Measurements from ENCODE around the gene CCDC33. TPM values are rescaled to one million over a fixed set of nuclear protein-coding genes. Genes with fewer than 3 reads are reported as not detected.

CCDC33 gene
- total RNA-seq, 4 donors from 2014 or later, result 1.4 to 2.8 (median 1.7) TPM

DNA sequence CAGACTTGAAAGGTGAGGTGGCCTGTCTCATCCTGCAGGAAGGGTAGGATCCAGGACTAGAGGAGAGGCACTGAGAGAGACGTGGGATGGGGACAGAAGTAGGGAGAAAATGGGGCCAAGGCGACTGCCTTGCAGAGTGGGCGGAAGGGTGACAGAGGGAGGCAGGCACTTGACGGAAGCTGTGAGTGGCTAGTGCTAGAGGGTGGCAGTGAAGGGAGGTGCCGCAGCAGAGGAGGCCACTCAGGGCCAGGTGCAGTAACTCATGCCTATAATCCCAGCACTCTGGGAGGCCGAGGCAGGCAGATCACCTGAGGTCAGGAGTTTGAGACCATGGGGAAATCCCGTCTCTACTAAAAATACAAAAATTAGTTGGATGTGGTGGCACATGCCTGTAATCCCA lies 7.3 kb downstream of the CCDC33 start:
- TF ChIP-seq POLR2A (IDR thresholded peaks at IDR 0.05), result no peak
- TF ChIP-seq, protein P1, sequence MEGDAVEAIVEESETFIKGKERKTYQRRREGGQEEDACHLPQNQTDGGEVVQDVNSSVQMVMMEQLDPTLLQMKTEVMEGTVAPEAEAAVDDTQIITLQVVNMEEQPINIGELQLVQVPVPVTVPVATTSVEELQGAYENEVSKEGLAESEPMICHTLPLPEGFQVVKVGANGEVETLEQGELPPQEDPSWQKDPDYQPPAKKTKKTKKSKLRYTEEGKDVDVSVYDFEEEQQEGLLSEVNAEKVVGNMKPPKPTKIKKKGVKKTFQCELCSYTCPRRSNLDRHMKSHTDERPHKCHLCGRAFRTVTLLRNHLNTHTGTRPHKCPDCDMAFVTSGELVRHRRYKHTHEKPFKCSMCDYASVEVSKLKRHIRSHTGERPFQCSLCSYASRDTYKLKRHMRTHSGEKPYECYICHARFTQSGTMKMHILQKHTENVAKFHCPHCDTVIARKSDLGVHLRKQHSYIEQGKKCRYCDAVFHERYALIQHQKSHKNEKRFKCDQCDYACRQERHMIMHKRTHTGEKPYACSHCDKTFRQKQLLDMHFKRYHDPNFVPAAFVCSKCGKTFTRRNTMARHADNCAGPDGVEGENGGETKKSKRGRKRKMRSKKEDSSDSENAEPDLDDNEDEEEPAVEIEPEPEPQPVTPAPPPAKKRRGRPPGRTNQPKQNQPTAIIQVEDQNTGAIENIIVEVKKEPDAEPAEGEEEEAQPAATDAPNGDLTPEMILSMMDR (IDR thresholded peaks at IDR 0.05), result no peak
- Histone ChIP-seq H3K9me3 (no peaks in the 10 kb centered on the region), H3K36me3 (no peaks in the 10 kb centered on the region), H3K4me3 (no peak overlapping the region), H3K27ac (no peak overlapping the region), H3K4me1 (no peaks in the 10 kb centered on the region), H3K27me3 (peaks cover 0 to 7% of the 10 kb centered on the region in 2 donors)
- intact Hi-C loops (cut with DNase I; ENCODE audit: low total_unique reads), result no loop called here
- DNase-seq, result no peak

DNA sequence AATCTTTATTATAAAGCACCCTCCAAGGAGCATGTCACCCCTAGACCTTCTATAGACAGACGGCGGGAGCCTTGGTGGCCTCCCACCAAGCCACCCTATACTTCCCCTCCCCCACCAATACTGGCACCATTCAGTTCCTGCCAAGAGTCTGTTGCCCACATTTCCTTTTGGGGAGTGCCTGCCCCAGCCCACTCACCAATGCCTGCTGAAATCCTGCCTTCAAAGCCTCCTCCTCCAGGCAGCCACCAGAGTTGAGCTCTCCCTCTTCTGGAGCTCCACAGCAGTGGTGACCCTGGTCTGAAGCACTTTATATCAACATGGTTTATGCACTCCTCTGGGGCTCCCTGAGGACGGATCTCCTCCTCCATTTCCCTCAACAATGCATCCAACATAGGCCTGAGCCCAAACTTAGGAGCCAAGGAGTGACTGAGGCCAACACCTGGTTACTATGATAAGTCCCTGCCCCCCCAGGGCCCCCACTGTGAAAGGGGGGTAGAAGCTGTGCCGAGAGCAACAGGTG lies 8.8 kb downstream of the CCDC33 start:
- Histone ChIP-seq H3K36me3 (no peaks in the 10 kb centered on the region), H3K9me3 (no peaks in the 10 kb centered on the region), H3K4me1 (no peaks in the 10 kb centered on the region), H3K27me3 (peaks cover 0 to 7% of the 10 kb centered on the region in 2 donors), H3K27ac (no peak overlapping the region), H3K4me3 (no peak overlapping the region)
- no peak for DNase-seq
- no peak for TF ChIP-seq POLR2A (IDR thresholded peaks at IDR 0.05)
- TF ChIP-seq, protein P1 (IDR thresholded peaks at IDR 0.05), result no peak
- intact Hi-C loops (cut with DNase I; ENCODE audit: low total_unique reads), result no loop called here

DNA sequence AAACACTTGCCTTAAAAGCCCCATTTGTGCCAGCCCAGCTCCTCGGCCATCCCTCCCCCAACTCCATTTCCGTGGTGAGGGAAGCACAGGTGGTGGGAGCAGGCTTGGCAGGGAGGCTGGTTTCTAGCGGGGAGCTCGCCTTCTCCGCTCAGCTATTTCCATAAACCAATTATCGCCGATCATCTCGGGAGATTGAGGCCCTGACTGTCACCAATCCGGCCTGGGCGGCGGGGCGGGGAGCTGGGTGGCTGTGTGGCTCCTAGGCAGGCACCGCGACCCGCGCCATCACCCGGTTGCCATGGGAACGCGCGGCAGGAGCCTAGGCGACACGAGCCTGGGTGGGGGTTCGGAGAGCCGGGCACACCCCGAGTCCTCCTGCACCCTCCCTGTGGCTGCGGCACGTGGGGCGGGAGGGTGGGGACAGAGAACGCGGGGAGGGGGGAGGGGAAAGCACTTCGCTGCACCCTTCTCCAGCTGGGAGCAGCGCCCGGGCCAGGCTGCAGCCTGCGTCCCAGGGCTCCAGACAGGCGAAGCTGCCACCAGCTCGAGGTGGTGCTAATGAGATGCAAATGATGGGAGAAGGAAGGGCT lies 9.3 kb downstream of the CCDC33 start:
- TF ChIP-seq POLR2A (IDR thresholded peaks at IDR 0.05), result no peak
- TF ChIP-seq, protein P1 (IDR thresholded peaks at IDR 0.05), result no peak
- intact Hi-C loops (cut with DNase I; ENCODE audit: low total_unique reads), result no loop called here
- H3K4me1 ChIP-seq, result no peaks in the 10 kb centered on the region
- H3K4me3 ChIP-seq, result no peak overlapping the region
- H3K27ac ChIP-seq, result no peak overlapping the region
- H3K9me3 ChIP-seq, result no peaks in the 10 kb centered on the region
- H3K36me3 ChIP-seq, result no peaks in the 10 kb centered on the region
- peaks cover 0 to 7% of the 10 kb centered on the region in 2 donors for H3K27me3 ChIP-seq
- no peak for DNase-seq

DNA sequence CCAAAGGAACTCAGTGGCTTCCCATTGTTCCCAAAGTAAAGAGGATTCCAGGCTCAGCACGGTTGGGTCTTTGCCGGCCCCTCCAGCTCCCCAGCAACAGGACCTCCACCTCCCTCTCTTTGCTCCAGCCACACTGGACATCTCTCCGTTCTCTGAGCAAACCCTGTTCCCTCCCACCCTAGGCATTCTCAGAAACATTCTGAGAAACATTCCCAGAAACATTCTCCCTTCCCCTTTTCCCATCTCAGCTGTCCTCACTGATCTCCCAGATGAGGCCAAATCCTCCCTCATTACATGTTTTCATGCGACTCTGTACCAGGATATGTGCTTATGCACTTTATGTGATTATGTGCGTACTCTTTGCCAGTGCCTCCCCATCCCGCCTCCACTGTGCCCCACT lies 14.1 kb downstream of the CCDC33 start:
- Histone ChIP-seq H3K4me3 (no peak overlapping the region), H3K9me3 (no peaks in the 10 kb centered on the region), H3K36me3 (no peaks in the 10 kb centered on the region), H3K27me3 (peaks cover 0 to 4% of the 10 kb centered on the region in 2 donors), H3K4me1 (no peaks in the 10 kb centered on the region), H3K27ac (no peak overlapping the region)
- no peak for DNase-seq
- intact Hi-C loops (cut with DNase I; ENCODE audit: low total_unique reads), result no loop called here
- no peak for TF ChIP-seq POLR2A (IDR thresholded peaks at IDR 0.05)
- TF ChIP-seq, protein P1 (IDR thresholded peaks at IDR 0.05), result no peak

DNA sequence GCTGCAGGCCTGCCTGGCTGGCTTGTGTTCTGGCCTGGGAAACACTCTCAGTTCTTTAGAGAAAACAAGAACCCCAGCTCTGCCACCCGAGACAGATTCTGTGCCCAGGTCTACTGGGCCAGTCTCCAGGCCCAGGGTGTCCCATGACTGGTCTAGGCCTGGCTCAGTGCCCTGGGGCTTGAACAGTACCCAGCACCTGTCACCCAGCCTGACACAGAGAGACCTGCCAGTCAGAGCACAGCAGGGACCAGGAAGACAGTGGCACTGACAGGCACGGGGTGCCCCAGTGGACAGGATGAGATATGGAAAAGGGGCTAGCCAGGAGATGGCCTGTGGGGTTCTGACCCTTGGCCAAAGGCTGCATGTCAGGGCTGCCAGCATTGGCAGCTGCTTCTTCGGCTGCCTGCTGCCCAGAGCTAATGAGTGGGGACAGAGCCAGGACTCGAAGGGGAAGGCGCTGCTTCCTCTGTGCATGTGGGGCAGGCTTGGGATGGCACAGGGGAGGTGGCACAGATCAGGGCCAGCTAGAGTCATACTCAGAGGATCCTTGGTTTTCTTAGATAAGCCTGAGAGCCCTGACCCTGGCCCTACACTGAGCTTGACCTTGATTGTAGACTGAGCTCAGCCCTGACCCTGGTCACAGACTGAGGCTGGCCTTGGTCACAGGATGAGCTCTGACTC lies 15.1 kb downstream of the CCDC33 start:
- Histone ChIP-seq H3K4me3 (no peak overlapping the region), H3K27me3 (no peaks in the 10 kb centered on the region), H3K36me3 (no peaks in the 10 kb centered on the region), H3K4me1 (no peaks in the 10 kb centered on the region), H3K27ac (no peak overlapping the region), H3K9me3 (no peaks in the 10 kb centered on the region)
- intact Hi-C loops (cut with DNase I; ENCODE audit: low total_unique reads), result no loop called here
- no peak for TF ChIP-seq POLR2A (IDR thresholded peaks at IDR 0.05)
- TF ChIP-seq, protein P1 (IDR thresholded peaks at IDR 0.05), result no peak
- DNase-seq, result no peak

Data from uterus (tissue), 4 donors.